ENCODE measurements around the gene TAS2R50. TPM values are rescaled to one million over a fixed set of nuclear protein-coding genes. Genes with fewer than 3 reads are reported as not detected.

The TAS2R50 gene
- total and polyA plus RNA-seq, 2 experiments from 2014 or later = 3.4 TPM; not detected in 1

DNA sequence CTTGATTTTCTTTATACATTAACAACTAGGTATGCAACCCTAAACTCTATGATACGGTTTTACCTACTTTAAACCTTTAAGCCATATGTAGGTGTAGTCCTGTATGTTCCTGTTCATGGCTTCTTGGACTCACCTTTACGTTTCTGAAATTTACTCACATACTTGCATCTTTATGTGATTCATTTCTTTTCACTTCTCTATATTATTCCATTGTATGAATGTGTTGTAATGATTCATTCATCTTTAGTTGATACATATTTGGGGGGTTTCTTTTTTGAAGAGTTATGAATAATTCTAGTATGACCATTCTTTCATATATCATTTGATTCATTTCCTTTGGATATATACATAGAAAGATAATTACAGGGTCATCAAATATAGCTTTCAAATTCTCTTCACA is 2.4 kb upstream of the TAS2R50 start (continued):
- TF ChIP-seq CTCF (conservative IDR thresholded peaks at IDR 0.05; ENCODE audit: low read depth in 2 of 2) (no peak), ZNF331 (CRISPR knock-in tag; IDR thresholded peaks at IDR 0.05; ENCODE audit: low read depth) (no peak), STAT1 (IDR thresholded peaks at IDR 0.05; ENCODE audit: unreplicated experiment) (no peak), POLR2AphosphoS5 (IDR thresholded peaks at IDR 0.05; ENCODE audit: low read depth) (no peak)

GRCh38 chr12:10982244-10982643 is 4.5 kb downstream of the TAS2R50 start:
- Histone ChIP-seq H3K27ac (ENCODE audit: low read depth) (no peak overlapping the region), H3K4me3 (no peak overlapping the region), H3K9me2 (ENCODE audit: insufficient read depth) (peaks cover 10% of the 10 kb centered on the region; the same call in 1 of the 2 replicates), H3K4me2 (no peak overlapping the region), H4K20me1 (replicated peaks; ENCODE audit: insufficient read depth) (0 out of 2 replicates have a peak, but pooled peaks cover 5% of the 10 kb centered on the region), H3K27me3 (ENCODE audit: insufficient read depth) (no peaks in the 10 kb centered on the region), H3F3A (replicated peaks; ENCODE audit: low read depth) (no peaks in the 10 kb centered on the region), H3K36me3 (ENCODE audit: insufficient read depth) (no peaks in the 10 kb centered on the region), H3K4me1 (ENCODE audit: insufficient read depth) (peaks cover 20% of the 10 kb centered on the region), H2AFZ (no peak overlapping the region), H3K79me2 (replicated peaks; ENCODE audit: insufficient read depth) (no peaks in the 10 kb centered on the region)
- ATAC-seq = no peak
- no peak overlapping the region for H3K27ac Mint-ChIP-seq
- no peak for DNase-seq (ENCODE audit: low spot score)
- no peaks in the 10 kb centered on the region for H3K9me3 Mint-ChIP-seq
- no peaks in the 10 kb centered on the region for H3K36me3 Mint-ChIP-seq (ENCODE audit: low read depth)
- peaks cover 1% of the 10 kb centered on the region for H3K27me3 Mint-ChIP-seq (ENCODE audit: insufficient read depth, low read depth, poor library complexity)
- no peak overlapping the region for H3K4me3 Mint-ChIP-seq
- H3K4me1 Mint-ChIP-seq = peaks cover 15% of the 10 kb centered on the region
- TF ChIP-seq JUNB (IDR thresholded peaks at IDR 0.05; ENCODE audit: unreplicated experiment) = no peak
- TF ChIP-seq CREB1 (CRISPR knock-in tag; IDR thresholded peaks at IDR 0.05; ENCODE audit: low read depth) = no peak
- TF ChIP-seq EZH2phosphoT487 (IDR thresholded peaks at IDR 0.05; ENCODE audit: unreplicated experiment) = no peak
- TF ChIP-seq, protein P1, sequence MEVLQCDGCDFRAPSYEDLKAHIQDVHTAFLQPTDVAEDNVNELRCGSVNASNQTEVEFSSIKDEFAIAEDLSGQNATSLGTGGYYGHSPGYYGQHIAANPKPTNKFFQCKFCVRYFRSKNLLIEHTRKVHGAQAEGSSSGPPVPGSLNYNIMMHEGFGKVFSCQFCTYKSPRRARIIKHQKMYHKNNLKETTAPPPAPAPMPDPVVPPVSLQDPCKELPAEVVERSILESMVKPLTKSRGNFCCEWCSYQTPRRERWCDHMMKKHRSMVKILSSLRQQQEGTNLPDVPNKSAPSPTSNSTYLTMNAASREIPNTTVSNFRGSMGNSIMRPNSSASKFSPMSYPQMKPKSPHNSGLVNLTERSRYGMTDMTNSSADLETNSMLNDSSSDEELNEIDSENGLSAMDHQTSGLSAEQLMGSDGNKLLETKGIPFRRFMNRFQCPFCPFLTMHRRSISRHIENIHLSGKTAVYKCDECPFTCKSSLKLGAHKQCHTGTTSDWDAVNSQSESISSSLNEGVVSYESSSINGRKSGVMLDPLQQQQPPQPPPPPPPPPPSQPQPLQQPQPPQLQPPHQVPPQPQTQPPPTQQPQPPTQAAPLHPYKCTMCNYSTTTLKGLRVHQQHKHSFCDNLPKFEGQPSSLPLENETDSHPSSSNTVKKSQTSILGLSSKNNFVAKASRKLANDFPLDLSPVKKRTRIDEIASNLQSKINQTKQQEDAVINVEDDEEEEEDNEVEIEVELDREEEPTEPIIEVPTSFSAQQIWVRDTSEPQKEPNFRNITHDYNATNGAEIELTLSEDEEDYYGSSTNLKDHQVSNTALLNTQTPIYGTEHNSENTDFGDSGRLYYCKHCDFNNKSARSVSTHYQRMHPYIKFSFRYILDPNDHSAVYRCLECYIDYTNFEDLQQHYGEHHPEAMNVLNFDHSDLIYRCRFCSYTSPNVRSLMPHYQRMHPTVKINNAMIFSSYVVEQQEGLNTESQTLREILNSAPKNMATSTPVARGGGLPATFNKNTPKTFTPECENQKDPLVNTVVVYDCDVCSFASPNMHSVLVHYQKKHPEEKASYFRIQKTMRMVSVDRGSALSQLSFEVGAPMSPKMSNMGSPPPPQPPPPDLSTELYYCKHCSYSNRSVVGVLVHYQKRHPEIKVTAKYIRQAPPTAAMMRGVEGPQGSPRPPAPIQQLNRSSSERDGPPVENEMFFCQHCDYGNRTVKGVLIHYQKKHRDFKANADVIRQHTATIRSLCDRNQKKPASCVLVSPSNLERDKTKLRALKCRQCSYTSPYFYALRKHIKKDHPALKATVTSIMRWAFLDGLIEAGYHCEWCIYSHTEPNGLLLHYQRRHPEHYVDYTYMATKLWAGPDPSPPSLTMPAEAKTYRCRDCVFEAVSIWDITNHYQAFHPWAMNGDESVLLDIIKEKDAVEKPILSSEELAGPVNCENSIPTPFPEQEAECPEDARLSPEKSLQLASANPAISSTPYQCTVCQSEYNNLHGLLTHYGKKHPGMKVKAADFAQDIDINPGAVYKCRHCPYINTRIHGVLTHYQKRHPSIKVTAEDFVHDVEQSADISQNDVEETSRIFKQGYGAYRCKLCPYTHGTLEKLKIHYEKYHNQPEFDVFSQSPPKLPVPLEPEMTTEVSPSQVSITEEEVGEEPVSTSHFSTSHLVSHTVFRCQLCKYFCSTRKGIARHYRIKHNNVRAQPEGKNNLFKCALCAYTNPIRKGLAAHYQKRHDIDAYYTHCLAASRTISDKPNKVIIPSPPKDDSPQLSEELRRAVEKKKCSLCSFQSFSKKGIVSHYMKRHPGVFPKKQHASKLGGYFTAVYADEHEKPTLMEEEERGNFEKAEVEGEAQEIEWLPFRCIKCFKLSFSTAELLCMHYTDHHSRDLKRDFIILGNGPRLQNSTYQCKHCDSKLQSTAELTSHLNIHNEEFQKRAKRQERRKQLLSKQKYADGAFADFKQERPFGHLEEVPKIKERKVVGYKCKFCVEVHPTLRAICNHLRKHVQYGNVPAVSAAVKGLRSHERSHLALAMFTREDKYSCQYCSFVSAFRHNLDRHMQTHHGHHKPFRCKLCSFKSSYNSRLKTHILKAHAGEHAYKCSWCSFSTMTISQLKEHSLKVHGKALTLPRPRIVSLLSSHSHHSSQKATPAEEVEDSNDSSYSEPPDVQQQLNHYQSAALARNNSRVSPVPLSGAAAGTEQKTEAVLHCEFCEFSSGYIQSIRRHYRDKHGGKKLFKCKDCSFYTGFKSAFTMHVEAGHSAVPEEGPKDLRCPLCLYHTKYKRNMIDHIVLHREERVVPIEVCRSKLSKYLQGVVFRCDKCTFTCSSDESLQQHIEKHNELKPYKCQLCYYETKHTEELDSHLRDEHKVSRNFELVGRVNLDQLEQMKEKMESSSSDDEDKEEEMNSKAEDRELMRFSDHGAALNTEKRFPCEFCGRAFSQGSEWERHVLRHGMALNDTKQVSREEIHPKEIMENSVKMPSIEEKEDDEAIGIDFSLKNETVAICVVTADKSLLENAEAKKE (CRISPR knock-in tag; IDR thresholded peaks at IDR 0.05) = no peak
- TF ChIP-seq REST (IDR thresholded peaks at IDR 0.05; ENCODE audit: unreplicated experiment) = no peak
- no peak for TF ChIP-seq NANOG (IDR thresholded peaks at IDR 0.05; ENCODE audit: borderline replicate concordance)
- no peak for TF ChIP-seq STAT1 (IDR thresholded peaks at IDR 0.05; ENCODE audit: unreplicated experiment)
- no peak for TF ChIP-seq ZNF114 (CRISPR knock-in tag; IDR thresholded peaks at IDR 0.05)
- TF ChIP-seq ZNF331 (CRISPR knock-in tag; IDR thresholded peaks at IDR 0.05; ENCODE audit: low read depth) = no peak
- no peak for TF ChIP-seq POLR2AphosphoS5 (IDR thresholded peaks at IDR 0.05; ENCODE audit: low read depth)
- no peak for TF ChIP-seq EZH2 (IDR thresholded peaks at IDR 0.05; ENCODE audit: low read depth, unreplicated experiment)

Data from GM23338 (cell line).